H1 (cell line): ENCODE data around the gene FXN. TPM values are rescaled to one million over a fixed set of nuclear protein-coding genes. Genes with fewer than 3 reads are reported as not detected.

Experiments used
- JUN ChIP-seq: IDR thresholded peaks from 2 replicates; pipeline ENCODE4 v1.6.1; 2011; ENCODE audit warnings: low read depth, mild to moderate bottlenecking, improper control_type of control experiment, low read length
- JUND ChIP-seq: IDR thresholded peaks from 2 replicates; pipeline ENCODE4 v1.6.1; 2011; ENCODE audit warnings: mild to moderate bottlenecking, improper control_type of control experiment, low read length
- KDM5A ChIP-seq: fragments of 200-600 bp; IDR thresholded peaks from 2 replicates; pipeline ENCODE4 v1.7.1; 2012; ENCODE audit warnings: mild to moderate bottlenecking, low read length, inconsistent platforms, mixed read lengths
- NANOG ChIP-seq: IDR thresholded peaks from 2 replicates; pipeline ENCODE4 v1.6.1; 2011; ENCODE audit warnings: low read length, low read depth, mild to moderate bottlenecking, inconsistent platforms; ENCODE audit not compliant: insufficient read depth, poor library complexity, severe bottlenecking
- SAP30 ChIP-seq: fragments of 300-600 bp; sonication (generic); IDR thresholded peaks from 2 replicates; pipeline ENCODE4 v1.7.1; 2012; ENCODE audit warnings: low read length, moderate library complexity, mild to moderate bottlenecking, inconsistent platforms; ENCODE audit not compliant: insufficient read depth, insufficient replicate concordance
- SUZ12 ChIP-seq: fragments of 200-600 bp; sonication (generic); IDR thresholded peaks from 2 replicates; pipeline ENCODE4 v1.6.1; 2012; ENCODE audit warnings: mild to moderate bottlenecking, inconsistent platforms, low read length, moderate library complexity, mixed read lengths
- polyA plus RNA-seq, 7 experiments: library from polyadenylated mRNA; depleted of rRNA in 3 of 7; stranded (reverse) in 5 of 7; unstranded in 2 of 7; fragments of >200 nt in 5 of 7; fragments of 200-250 nt in 2 of 7; gene quantifications; 1 replicate in 5 of 7; 2 replicates in 1 of 7; 4 replicates in 1 of 7; pipeline versions ENCODE4 v1.2.1 to v1.2.3, GENCODE V29; 2011 to 2013; ENCODE audit warnings: missing spikeins in 2 of 7, mixed read lengths in 2 of 7
- total RNA-seq: library from RNA; stranded (reverse); fragmentation: NEBNext Ultra II Directional; extraction: Animal tissue kit (Norgen Biotek cat#: 25700); gene quantifications from 2 replicates; pipeline ENCODE4 v1.2.1, GENCODE V29; 2021
- TF ChIP-seq, protein P1 (sequence below): fragments of 300-600 bp; sonication (generic); IDR thresholded peaks from 2 replicates; pipeline ENCODE4 v1.7.1; 2012; ENCODE audit warnings: low read length, moderate library complexity, mild to moderate bottlenecking, inconsistent platforms; ENCODE audit not compliant: insufficient replicate concordance

Gene FXN
- total and polyA plus RNA-seq, 2 of the 8 experiments (the other 6 are each of a cell fraction or from before 2014, with no cell fraction given) = 34.2 to 37.5 TPM

DNA sequence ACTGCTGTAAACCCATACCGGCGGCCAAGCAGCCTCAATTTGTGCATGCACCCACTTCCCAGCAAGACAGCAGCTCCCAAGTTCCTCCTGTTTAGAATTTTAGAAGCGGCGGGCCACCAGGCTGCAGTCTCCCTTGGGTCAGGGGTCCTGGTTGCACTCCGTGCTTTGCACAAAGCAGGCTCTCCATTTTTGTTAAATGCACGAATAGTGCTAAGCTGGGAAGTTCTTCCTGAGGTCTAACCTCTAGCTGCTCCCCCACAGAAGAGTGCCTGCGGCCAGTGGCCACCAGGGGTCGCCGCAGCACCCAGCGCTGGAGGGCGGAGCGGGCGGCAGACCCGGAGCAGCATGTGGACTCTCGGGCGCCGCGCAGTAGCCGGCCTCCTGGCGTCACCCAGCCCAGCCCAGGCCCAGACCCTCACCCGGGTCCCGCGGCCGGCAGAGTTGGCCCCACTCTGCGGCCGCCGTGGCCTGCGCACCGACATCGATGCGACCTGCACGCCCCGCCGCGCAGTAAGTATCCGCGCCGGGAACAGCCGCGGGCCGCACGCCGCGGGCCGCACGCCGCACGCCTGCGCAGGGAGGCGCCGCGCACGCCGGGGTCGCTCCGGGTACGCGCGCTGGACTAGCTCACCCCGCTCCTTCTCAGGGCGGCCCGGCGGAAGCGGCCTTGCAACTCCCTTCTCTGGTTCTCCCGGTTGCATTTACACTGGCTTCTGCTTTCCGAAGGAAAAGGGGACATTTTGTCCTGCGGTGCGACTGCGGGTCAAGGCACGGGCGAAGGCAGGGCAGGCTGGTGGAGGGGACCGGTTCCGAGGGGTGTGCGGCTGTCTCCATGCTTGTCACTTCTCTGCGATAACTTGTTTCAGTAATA lies at the start of gene FXN (continued):
- TF ChIP-seq, protein P1, sequence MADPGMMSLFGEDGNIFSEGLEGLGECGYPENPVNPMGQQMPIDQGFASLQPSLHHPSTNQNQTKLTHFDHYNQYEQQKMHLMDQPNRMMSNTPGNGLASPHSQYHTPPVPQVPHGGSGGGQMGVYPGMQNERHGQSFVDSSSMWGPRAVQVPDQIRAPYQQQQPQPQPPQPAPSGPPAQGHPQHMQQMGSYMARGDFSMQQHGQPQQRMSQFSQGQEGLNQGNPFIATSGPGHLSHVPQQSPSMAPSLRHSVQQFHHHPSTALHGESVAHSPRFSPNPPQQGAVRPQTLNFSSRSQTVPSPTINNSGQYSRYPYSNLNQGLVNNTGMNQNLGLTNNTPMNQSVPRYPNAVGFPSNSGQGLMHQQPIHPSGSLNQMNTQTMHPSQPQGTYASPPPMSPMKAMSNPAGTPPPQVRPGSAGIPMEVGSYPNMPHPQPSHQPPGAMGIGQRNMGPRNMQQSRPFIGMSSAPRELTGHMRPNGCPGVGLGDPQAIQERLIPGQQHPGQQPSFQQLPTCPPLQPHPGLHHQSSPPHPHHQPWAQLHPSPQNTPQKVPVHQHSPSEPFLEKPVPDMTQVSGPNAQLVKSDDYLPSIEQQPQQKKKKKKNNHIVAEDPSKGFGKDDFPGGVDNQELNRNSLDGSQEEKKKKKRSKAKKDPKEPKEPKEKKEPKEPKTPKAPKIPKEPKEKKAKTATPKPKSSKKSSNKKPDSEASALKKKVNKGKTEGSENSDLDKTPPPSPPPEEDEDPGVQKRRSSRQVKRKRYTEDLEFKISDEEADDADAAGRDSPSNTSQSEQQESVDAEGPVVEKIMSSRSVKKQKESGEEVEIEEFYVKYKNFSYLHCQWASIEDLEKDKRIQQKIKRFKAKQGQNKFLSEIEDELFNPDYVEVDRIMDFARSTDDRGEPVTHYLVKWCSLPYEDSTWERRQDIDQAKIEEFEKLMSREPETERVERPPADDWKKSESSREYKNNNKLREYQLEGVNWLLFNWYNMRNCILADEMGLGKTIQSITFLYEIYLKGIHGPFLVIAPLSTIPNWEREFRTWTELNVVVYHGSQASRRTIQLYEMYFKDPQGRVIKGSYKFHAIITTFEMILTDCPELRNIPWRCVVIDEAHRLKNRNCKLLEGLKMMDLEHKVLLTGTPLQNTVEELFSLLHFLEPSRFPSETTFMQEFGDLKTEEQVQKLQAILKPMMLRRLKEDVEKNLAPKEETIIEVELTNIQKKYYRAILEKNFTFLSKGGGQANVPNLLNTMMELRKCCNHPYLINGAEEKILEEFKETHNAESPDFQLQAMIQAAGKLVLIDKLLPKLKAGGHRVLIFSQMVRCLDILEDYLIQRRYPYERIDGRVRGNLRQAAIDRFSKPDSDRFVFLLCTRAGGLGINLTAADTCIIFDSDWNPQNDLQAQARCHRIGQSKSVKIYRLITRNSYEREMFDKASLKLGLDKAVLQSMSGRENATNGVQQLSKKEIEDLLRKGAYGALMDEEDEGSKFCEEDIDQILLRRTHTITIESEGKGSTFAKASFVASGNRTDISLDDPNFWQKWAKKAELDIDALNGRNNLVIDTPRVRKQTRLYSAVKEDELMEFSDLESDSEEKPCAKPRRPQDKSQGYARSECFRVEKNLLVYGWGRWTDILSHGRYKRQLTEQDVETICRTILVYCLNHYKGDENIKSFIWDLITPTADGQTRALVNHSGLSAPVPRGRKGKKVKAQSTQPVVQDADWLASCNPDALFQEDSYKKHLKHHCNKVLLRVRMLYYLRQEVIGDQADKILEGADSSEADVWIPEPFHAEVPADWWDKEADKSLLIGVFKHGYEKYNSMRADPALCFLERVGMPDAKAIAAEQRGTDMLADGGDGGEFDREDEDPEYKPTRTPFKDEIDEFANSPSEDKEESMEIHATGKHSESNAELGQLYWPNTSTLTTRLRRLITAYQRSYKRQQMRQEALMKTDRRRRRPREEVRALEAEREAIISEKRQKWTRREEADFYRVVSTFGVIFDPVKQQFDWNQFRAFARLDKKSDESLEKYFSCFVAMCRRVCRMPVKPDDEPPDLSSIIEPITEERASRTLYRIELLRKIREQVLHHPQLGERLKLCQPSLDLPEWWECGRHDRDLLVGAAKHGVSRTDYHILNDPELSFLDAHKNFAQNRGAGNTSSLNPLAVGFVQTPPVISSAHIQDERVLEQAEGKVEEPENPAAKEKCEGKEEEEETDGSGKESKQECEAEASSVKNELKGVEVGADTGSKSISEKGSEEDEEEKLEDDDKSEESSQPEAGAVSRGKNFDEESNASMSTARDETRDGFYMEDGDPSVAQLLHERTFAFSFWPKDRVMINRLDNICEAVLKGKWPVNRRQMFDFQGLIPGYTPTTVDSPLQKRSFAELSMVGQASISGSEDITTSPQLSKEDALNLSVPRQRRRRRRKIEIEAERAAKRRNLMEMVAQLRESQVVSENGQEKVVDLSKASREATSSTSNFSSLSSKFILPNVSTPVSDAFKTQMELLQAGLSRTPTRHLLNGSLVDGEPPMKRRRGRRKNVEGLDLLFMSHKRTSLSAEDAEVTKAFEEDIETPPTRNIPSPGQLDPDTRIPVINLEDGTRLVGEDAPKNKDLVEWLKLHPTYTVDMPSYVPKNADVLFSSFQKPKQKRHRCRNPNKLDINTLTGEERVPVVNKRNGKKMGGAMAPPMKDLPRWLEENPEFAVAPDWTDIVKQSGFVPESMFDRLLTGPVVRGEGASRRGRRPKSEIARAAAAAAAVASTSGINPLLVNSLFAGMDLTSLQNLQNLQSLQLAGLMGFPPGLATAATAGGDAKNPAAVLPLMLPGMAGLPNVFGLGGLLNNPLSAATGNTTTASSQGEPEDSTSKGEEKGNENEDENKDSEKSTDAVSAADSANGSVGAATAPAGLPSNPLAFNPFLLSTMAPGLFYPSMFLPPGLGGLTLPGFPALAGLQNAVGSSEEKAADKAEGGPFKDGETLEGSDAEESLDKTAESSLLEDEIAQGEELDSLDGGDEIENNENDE = no peak
- TF ChIP-seq SAP30 (no peak), KDM5A (no peak), NANOG (no peak), JUND (no peak), JUN (no peak), SUZ12 (no peak)
